ENCODE results near the gene ADIPOR2.

Gene ADIPOR2

GRCh38 chr12:1801303-1801975 is 110.6 kb downstream of the ADIPOR2 start:
- no peak for DNase-seq

DNA sequence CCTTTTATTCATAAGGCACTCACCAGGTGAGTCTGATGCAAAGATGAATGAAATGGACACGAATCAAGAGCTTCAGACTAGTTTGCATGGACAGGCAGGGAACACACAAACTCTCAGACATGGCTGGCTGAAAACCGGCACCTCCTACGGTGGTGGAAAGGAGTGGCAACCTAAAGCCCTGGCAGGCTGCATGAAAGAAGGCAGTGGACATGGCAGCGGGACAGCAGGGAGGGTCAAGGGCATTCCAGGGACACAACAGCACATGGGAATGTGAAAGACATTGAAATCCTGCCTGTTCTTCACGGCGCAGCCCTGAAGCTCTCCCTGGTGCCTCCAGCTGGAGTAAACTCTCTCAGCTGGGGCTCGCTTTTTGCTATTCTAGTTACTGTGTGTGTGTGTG is 112.9 kb downstream of the ADIPOR2 start:
- no peak for DNase-seq

DNA sequence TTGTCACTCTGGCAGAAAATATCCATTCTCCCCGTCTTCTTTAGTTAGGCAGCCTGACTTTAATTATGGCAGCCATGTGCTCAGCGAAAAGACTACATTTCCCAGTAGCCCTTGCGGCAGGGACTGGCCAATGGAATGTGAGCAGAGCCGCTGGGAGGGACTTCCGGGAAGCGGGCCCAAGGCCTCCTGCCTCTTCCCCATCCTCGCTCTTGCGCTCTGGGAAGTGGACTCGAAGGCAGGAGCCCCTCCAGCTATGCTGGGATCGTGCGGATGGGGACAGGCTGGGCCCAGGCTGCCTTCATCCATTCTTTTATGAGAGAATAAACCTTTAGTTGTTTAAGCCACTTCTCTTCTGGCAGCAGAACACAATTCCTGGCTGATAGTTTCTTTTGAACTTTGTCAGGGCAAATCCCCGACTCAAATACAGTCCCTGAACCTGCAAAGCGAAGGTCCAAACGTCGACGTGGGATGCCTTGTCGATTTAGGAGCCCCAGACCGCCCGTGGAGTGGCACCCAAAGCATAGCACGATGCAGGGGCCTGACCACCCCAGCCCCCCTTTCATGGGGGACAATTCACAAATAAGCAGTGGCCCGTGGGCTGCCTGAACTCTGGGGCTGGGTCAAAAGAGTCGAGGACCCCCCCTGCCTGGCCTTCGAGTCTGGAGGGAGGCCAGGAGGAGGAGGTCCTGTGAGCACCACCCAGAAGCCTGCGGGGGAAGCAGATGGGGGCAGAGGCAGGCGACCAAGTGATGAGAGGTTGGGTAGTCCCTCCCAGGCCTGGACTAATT is 113.9 kb downstream of the ADIPOR2 start:
- DNase-seq, result peak; percentile 78 to 92

DNA sequence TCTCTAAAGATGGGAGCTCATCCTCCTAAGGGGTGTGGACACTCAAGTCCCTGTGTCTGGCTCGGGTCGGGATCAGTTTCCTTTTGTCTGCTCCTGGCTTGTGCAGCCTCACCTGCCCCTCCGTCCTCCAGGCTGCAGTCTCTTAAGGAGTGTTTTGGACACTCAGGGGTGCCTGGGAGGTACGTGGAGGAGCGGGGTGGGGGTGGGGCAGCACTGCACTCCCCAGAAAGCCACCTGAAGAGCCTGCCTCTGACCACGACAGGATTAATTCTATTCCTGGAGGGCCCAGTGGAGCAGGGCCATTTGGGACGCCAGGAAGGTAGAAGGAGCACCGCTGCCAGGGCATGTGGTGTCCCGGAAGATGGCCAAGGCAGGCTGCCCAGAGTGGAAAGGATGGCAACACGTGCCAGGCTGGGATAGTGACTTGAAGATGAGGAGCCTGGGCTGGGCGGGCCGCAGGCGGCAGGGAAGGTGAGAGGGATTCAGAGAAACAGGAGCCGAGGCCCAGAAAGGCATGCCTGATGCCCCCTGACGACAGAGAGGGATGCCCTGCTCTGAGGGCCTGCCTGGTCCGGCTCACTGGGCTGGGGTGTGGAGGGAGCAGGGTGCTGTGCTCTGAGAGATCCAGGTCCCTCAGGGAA is 114.7 kb downstream of the ADIPOR2 start:
- DNase-seq, result no peak

DNA sequence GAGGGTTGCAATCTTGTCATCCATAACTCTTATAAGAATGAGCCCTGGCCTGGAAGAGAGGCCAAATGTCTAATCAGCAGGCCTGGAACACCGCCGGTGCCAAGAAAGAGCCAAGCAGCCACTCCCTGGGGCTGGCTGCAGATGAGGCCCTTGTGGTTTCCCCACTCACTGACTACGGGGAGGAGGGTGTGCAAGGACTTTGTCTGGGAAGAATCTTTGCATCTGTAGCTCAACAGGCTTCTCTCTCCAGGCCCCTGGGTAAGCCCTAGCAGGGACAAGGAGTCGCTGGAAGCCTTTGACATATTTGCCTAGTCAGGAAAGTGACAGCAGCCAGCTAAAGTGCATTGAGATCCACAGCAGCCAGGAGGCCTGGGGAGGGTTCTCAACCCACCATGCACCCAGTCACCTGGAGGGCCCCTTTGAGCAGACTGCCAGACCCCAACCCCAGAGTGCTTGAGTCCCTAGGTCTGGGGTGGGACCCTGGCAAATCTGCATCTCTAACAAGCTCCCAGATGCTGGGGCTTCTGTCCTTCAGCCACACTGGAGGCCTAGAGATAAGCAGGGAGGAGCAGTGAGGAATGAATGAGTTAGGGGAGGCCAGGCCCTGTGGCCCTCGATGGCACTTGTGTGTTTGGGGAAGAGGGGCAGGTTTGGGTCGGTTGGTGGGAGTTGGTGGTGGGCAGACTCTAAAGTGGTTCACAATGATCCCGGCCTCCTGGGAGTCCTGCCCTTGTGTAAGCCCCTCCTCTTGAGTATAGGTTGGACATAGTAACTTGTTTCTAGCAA is 115.6 kb downstream of the ADIPOR2 start:
- no peak for DNase-seq

- no peak for DNase-seq
These were observed 116.4 kb downstream of the ADIPOR2 start for GRCh38 chr12:1807087-1807860.

- DNase-seq, result no peak
These were observed 117.3 kb downstream of the ADIPOR2 start for GRCh38 chr12:1808036-1808797.

DNA sequence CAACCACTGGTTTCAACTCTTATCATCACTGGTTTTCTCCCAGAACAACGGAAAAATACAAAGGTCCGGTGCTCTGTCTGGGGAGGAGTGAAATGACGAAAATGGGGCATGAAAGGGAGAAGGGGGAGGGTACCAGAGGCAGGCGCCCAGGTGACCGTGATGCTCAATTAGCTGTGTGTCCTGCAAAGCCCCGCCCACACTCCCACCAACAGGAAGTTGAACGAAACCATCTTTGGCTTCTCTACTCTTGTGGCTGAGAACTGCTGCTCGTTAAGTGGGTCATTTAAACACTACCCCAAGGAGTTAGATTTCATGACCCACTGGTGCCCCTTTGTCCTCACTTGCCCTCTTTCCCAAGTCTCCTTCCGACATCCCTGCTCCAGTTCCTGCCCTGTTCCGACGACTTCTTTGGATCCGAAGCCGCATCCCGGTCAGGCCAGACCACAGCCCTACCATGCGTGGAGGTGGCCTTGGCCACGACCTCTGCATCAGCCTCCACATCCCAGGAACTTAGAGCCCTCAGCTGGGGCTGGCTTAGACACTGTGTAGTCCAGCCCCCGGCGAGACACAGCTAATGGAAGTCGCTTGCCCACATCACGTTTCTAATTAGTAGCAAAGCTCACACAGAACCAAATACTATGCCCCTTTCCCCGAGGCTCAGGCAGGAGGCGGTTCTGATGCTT is 118.1 kb downstream of the ADIPOR2 start:
- DNase-seq, result no peak

GRCh38 chr12:1809591-1810190 is 118.8 kb downstream of the ADIPOR2 start:
- no peak for DNase-seq

GRCh38 chr12:1810201-1810930 is 119.5 kb downstream of the ADIPOR2 start:
- DNase-seq, result no peak

DNA sequence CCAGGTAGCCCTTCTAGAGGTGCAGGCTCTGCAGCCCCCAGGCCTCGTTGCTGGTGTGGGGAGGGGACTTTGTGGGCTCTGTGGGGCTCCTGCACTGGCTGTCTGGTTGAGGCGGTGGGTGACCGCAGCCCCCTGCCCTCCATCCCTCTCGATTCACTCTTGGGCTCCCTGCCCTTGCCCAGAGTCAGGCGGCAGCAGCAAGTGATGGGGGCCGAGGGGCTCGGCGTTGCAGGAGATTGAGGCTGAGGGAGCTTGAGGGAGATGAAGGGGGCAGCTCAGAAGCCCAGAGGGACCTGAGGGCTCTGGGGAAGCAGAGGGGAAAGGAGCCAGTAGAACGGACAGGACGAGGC is 120.0 kb downstream of the ADIPOR2 start:
- no peak for DNase-seq

DNA sequence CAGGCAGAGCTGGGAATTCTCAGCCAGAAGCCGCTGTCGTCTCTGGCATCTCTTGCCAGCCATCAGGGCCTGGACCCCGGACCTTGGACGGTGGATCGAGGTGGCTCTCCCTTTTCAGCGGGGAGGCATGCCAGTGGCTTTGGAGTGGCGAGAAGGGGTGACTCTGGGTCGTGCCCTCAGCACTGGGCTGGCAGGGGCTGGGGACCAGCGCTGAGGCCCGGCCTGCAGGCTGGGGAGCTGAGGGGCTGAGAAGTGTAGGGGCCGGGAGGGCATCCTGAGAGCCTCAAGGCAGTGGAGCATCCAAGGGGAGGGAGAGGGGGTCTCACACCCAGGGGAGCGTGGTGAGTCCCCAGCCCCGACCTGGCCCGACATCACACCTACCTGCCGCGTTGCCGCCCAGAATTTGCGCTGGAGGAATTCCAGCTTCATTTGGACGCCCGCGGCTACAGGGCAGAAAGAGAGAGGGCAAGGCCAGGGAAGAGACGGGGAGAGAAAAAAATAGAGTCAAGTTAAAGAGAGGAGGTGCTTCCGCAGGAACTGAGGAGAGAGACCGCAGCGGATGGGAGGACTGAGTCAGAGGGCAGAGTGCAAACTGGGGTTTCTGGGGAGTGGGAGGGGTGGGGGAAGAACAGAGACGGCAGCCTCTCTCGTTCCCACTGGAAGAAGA is 120.5 kb downstream of the ADIPOR2 start:
- DNase-seq, result no peak

DNA sequence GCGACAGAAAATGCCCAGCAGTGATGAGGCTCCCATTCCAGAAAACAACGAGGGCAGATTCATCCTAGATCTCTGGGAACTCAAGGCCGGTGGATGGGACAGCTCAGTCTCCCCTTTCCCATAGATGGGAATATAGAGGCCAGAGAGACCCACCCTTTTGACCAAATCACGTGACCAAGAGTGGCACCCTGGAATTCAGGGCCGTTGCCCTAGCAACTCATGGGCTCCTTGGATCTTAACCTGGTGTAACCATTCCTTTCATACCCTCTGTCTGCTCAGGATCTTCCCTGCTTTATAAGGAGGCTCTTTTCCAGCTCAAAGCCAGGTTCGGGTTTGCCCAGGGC is 121.0 kb downstream of the ADIPOR2 start:
- no peak for DNase-seq

- no peak for DNase-seq
These were observed 121.9 kb downstream of the ADIPOR2 start for GRCh38 chr12:1812650-1813302.

DNA sequence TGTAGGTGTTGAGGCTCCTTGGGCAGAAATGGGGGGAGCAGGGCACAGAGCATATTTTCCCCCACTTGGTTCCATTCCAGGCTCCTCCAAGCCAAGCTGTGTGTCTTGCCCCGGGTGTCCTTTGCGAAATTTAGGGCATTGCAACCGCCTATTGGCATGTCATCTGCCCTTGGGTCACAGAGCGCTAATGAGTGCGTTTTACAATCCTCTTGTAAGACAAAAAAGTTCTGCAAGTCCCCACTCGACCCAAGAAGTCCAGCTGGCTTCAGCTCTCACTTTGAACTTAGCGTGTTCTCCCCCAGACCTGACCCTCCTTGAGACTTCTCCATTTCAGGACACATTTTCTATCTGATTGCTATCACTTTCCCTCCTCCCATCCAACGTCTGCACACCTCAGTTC is 123.4 kb downstream of the ADIPOR2 start:
- no peak for DNase-seq

GRCh38 chr12:1815108-1815507 is 124.2 kb downstream of the ADIPOR2 start:
- no peak for DNase-seq

- no peak for DNase-seq
These were observed 125.2 kb downstream of the ADIPOR2 start for GRCh38 chr12:1815814-1816729.

Data from NCI-H2081 (cell line).